ENCODE results near the gene SLC25A47. TPM values are rescaled to one million over a fixed set of nuclear protein-coding genes. Genes with fewer than 3 reads are reported as not detected.
A peak's percentile ranks its signal among the peaks of the same experiment; 100 is the strongest.
"Not testable (repeated sequence)": the region's sequence is repeated elsewhere in the genome, so short reads cannot be mapped to it uniquely, and the experiment has no call there.

SLC25A47 gene
- total RNA-seq, 4 donors from 2014 or later: not detected

DNA sequence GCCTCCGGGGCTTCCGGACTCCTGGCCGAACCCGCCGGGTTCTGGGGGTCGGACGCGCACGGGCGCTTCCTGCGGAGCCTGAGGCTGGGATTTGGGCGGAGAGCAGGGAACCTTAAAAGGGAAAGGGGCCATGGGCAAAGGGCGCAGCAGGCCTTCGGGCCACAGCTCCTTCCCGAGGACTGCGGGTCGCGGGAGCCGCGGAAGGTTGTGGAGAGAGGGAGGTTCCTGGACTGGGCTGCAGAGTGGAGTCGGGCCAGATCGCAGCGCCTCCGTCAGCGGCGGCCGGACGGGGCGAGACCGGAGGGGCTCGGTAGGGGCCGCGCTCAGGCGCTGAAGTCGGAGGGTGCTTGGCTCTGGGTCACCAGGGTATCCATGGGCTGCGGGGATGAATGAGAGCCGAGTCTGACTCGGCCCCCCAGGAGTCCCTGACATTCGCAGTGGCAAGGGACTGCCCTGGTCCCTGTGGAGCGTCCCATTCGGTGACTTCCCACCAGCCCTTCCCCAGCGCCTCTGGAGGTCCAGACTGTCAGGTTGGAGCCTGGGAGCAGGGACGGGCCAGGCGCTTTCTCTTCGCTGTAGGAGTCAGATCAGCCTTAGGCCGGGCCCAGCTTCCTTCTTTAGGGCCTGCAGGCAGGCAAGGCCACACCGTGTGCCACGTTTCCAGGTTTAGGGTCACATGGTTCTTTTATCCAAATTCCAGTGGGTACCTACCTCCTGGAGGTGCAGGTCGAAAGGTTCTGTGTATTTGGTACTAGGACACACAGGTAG lies 16.0 kb upstream of the SLC25A47 start:
- intact Hi-C loops (cut with DNase I; ENCODE audit: low total_unique reads): no loop called here
- peak overlapping the region; percentile 77 for H3K4me3 ChIP-seq (ENCODE audit: low read depth, poor library complexity, severe bottlenecking)
- no peak for TF ChIP-seq POLR2A (IDR thresholded peaks at IDR 0.05)
- TF ChIP-seq, protein P1, sequence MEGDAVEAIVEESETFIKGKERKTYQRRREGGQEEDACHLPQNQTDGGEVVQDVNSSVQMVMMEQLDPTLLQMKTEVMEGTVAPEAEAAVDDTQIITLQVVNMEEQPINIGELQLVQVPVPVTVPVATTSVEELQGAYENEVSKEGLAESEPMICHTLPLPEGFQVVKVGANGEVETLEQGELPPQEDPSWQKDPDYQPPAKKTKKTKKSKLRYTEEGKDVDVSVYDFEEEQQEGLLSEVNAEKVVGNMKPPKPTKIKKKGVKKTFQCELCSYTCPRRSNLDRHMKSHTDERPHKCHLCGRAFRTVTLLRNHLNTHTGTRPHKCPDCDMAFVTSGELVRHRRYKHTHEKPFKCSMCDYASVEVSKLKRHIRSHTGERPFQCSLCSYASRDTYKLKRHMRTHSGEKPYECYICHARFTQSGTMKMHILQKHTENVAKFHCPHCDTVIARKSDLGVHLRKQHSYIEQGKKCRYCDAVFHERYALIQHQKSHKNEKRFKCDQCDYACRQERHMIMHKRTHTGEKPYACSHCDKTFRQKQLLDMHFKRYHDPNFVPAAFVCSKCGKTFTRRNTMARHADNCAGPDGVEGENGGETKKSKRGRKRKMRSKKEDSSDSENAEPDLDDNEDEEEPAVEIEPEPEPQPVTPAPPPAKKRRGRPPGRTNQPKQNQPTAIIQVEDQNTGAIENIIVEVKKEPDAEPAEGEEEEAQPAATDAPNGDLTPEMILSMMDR (IDR thresholded peaks at IDR 0.05): no peak
- 10 to 17% methylated on average over 37 to 46 of the region's 49 CpGs for WGBS, 2 donors
- peak in 1 of 2 donors; percentile 90 for DNase-seq (ENCODE audit: low spot score in 2 of 2)

DNA sequence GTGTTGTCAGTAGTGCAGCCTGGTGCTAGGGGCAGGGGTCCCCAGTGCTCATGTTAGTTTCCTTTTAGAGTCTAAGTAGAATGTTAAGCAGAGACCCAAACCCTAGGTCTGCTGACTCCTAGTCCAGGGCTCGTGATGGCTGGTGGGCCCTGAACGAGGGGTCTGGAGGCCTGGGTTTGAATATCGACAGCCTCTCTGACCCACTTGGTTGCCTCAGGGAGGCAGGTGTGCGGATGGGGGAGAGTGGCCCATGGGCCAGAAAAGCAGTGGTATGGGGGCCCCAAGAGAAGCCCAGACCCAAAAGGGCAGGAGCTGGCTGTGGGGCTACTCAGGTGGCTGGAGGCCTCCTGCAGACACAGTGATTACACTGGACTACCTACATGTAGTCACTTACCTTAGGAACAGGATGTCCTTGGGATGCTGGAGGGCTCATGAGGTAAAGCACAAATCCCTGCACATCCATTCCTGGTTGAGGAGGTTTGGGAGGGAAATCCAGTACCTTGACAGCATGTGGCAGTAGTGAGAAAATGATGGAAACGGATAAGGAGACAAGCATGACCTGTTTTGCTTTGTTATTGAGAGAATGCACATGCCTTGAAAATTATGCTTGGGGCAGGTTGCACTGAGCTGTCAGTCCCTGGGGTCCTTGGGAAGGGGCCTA lies 15.2 kb upstream of the SLC25A47 start:
- intact Hi-C loops (cut with DNase I; ENCODE audit: low total_unique reads): no loop called here
- H3K4me3 ChIP-seq (ENCODE audit: low read depth, poor library complexity, severe bottlenecking): no peak overlapping the region
- TF ChIP-seq, protein P1 (IDR thresholded peaks at IDR 0.05): no peak
- no peak for TF ChIP-seq POLR2A (IDR thresholded peaks at IDR 0.05)
- 76 to 84% methylated on average over 4 to 5 of the region's 5 CpGs for WGBS, 2 donors
- DNase-seq (ENCODE audit: low spot score in 2 of 2): no peak

DNA sequence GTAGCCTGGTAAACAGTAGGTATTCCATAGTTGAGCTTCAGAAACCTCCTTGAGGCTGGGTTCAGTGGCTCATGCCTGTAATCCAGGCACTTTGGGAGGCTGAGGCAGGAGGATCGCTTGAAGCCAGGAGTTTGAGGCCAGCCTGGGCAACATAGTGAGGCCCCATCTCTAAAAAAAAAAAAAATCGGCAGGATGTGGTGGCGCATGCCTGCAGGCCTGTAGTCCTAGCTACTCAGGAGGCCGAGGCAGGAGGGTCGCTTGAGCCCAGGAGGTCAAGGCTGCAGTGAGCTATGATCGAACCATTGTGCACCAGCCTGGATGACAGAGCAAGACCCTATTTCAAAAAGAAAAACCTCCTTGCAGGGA lies 14.7 kb upstream of the SLC25A47 start:
- intact Hi-C loops (cut with DNase I; ENCODE audit: low total_unique reads); H3K4me3 ChIP-seq (ENCODE audit: low read depth, poor library complexity, severe bottlenecking); DNase-seq (ENCODE audit: low spot score in 2 of 2): not testable (repeated sequence)
- WGBS, 2 donors: 81 to 82% methylated on average over 6 of the region's 6 CpGs

DNA sequence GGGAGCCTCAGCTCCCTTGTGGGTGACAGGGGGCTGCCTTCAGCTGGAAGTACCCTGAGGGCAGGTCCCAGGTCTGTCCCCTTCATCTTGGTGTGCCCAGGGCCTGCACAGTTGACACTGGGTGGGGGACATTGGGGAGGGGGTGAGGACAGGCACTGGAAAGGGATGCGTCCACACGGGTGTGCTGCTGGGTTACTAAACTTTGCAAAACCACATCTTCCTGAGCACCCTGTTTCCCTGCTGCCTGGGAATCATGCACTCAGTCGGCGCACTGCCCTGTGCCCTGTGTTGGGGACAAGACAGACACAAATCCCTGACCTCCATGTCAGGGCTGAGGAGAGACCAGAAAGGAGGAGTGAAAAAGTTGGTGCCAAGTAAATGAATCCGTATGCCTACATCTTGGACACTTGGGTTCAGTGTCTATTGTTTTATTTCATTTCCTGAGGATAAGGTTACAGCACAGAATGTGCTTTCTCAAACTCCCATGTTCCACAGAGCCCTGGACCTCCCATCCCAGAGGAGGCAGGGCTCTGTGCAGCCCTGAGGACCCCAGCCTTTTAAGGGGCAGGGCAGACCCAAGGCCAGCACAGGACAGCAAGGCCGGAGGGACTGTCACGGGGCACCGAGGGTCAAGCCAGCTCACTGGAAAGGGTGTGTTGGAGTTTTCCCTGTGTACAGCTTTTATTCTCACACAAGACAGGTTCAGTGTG lies 14.0 kb upstream of the SLC25A47 start:
- TF ChIP-seq POLR2A (IDR thresholded peaks at IDR 0.05): no peak
- TF ChIP-seq, protein P1 (IDR thresholded peaks at IDR 0.05): no peak
- no peak for DNase-seq (ENCODE audit: low spot score in 2 of 2)
- no peak overlapping the region for H3K4me3 ChIP-seq (ENCODE audit: low read depth, poor library complexity, severe bottlenecking)
- intact Hi-C loops (cut with DNase I; ENCODE audit: low total_unique reads): no loop called here
- WGBS, 2 donors: 60 to 80% methylated on average over 8 of the region's 8 CpGs

DNA sequence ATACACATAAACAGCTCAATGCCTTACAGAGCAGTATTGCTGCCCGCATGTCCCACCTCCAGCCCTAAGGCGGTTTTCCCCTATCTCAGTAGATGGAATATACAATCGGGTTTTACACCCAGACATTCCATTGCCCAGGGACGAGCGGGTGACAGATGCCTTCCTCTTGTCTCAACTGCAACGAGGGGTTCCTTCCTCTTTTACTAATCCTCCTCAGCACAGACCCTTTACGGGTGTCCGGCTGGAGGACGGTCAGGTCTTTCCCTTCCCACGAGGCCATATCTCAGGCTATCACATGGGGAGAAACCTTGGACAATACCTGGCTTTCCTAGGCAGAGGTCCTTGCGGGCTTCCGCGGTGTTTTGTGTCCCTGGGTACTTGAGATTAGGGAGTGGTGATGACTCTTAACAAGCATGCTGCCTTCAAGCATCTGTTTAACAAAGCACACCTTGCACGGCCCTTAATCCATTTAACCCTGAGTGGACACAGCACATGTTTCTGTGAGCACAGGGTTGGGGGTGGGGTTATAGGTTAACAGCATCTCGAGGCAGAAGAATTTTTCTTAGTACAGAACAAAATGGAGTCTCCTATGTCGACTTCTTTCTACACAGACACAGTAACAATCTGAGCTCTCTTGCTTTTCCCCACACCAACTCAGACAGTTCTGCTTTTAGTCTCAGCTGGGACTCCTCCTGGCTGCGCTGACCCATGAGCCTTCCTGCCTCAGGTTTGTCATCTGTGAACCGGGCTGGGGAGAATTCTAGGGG lies 10.8 kb upstream of the SLC25A47 start:
- H3K4me3 ChIP-seq (ENCODE audit: low read depth, poor library complexity, severe bottlenecking); intact Hi-C loops (cut with DNase I; ENCODE audit: low total_unique reads); DNase-seq (ENCODE audit: low spot score in 2 of 2): not testable (repeated sequence)
- 47 to 50% methylated on average over 18 of the region's 18 CpGs for WGBS, 2 donors

DNA sequence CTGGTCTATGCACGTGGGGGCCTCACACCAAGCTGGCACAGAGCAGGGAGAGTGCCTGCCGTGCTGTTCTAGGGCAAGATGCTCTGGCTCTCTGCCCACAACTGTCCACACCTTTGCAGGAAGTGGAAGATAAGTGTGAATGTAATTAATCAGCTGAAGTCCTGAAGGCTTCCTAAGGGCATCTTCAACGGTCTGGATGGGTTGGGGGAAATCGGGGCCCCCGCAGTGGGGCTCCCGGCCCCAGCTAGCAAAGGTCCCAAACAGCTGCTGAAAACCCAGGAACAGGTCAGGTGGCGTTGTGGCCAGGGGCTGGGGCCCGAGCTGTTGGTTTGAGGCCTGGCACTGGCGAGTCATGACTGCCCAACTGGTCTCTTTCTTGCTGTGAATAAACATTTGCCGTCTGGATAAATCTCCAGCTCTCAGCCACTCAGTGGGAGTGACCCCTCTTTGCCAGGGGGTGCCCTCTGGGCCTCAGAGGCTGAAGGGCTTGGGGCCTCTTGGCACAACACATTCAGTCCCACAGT lies 10.2 kb upstream of the SLC25A47 start:
- TF ChIP-seq, protein P1 (IDR thresholded peaks at IDR 0.05): no peak
- TF ChIP-seq POLR2A (IDR thresholded peaks at IDR 0.05): no peak
- intact Hi-C loops (cut with DNase I; ENCODE audit: low total_unique reads): no loop called here

More for the DNA sequence above, 10.2 kb upstream of the SLC25A47 start:
- no peak for DNase-seq (ENCODE audit: low spot score in 2 of 2)
- no peak overlapping the region for H3K4me3 ChIP-seq (ENCODE audit: low read depth, poor library complexity, severe bottlenecking)
- WGBS, 2 donors: 56 to 60% methylated on average over 8 to 10 of the region's 10 CpGs
